ENCODE results near the gene DNAJC17. TPM values are rescaled to one million over a fixed set of nuclear protein-coding genes. Genes with fewer than 3 reads are reported as not detected.

The DNAJC17 gene
- total and polyA plus RNA-seq, 2 of the 13 experiments (the other 11 are each of a cell fraction or from before 2014, with no cell fraction given): 22.2 to 26.5 TPM

DNA sequence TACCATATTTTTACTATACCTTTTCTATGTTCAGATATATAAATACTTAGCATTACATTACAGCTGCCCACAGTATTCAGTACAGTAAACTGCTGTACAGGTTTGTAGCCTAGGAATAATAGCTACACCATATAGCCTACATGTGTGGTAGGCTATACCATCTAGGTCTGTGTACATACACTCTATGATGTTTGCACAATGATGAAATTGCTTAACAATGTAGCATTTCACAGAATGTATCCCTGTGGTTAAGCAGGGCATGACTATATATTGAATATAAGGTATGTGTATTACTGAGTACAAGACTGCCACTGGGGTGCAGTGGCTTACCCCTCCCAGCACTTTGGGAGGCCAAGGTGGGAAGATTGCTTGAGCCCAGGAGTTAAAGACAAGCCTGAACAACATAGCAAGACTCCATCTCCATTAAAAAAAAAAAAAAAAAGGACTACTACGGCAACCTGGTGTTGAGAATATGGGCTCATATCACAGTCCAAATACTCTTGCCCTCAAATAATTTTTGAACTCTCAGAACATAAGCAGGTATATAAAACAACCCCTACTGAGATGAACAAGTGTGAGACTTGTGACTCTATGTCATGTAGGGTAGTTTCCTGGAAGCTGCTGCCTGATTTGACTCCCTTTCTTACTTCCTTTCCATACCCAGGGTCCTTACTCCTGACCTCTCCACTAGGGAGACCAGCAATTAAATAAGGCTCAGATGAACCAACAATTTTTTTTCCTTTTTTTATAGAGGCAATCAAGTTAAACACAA, 16.5 kb upstream of the DNAJC17 start (continued):
- TF ChIP-seq, protein P1, sequence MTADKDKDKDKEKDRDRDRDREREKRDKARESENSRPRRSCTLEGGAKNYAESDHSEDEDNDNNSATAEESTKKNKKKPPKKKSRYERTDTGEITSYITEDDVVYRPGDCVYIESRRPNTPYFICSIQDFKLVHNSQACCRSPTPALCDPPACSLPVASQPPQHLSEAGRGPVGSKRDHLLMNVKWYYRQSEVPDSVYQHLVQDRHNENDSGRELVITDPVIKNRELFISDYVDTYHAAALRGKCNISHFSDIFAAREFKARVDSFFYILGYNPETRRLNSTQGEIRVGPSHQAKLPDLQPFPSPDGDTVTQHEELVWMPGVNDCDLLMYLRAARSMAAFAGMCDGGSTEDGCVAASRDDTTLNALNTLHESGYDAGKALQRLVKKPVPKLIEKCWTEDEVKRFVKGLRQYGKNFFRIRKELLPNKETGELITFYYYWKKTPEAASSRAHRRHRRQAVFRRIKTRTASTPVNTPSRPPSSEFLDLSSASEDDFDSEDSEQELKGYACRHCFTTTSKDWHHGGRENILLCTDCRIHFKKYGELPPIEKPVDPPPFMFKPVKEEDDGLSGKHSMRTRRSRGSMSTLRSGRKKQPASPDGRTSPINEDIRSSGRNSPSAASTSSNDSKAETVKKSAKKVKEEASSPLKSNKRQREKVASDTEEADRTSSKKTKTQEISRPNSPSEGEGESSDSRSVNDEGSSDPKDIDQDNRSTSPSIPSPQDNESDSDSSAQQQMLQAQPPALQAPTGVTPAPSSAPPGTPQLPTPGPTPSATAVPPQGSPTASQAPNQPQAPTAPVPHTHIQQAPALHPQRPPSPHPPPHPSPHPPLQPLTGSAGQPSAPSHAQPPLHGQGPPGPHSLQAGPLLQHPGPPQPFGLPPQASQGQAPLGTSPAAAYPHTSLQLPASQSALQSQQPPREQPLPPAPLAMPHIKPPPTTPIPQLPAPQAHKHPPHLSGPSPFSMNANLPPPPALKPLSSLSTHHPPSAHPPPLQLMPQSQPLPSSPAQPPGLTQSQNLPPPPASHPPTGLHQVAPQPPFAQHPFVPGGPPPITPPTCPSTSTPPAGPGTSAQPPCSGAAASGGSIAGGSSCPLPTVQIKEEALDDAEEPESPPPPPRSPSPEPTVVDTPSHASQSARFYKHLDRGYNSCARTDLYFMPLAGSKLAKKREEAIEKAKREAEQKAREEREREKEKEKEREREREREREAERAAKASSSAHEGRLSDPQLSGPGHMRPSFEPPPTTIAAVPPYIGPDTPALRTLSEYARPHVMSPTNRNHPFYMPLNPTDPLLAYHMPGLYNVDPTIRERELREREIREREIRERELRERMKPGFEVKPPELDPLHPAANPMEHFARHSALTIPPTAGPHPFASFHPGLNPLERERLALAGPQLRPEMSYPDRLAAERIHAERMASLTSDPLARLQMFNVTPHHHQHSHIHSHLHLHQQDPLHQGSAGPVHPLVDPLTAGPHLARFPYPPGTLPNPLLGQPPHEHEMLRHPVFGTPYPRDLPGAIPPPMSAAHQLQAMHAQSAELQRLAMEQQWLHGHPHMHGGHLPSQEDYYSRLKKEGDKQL (CRISPR knock-in tag; IDR thresholded peaks at IDR 0.05; ENCODE audit: low read depth): peak; percentile 81; the same call in 1 of the 2 replicates
- peak; percentile 78; the same call in 1 of the 2 replicates for TF ChIP-seq CBFB (CRISPR knock-in tag; IDR thresholded peaks at IDR 0.05)
- TF ChIP-seq PRMT3 (CRISPR knock-in tag; IDR thresholded peaks at IDR 0.05; ENCODE audit: borderline replicate concordance, low read depth): no peak
- TF ChIP-seq MLLT10 (CRISPR knock-in tag; IDR thresholded peaks at IDR 0.05): no peak
- 0 out of 2 replicates have a peak, but pooled peaks have one; percentile 59 for TF ChIP-seq FOXA1 (IDR thresholded peaks at IDR 0.05)
- peak; percentile 98 for TF ChIP-seq FOXA1 (CRISPR knock-in tag; IDR thresholded peaks at IDR 0.05)
- TF ChIP-seq, protein P2, sequence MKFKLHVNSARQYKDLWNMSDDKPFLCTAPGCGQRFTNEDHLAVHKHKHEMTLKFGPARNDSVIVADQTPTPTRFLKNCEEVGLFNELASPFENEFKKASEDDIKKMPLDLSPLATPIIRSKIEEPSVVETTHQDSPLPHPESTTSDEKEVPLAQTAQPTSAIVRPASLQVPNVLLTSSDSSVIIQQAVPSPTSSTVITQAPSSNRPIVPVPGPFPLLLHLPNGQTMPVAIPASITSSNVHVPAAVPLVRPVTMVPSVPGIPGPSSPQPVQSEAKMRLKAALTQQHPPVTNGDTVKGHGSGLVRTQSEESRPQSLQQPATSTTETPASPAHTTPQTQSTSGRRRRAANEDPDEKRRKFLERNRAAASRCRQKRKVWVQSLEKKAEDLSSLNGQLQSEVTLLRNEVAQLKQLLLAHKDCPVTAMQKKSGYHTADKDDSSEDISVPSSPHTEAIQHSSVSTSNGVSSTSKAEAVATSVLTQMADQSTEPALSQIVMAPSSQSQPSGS (CRISPR knock-in tag; IDR thresholded peaks at IDR 0.05): peak; percentile 84
- no peak for TF ChIP-seq NFIC (IDR thresholded peaks at IDR 0.05; ENCODE audit: low read length)
- TF ChIP-seq MZF1 (CRISPR knock-in tag; IDR thresholded peaks at IDR 0.05; ENCODE audit: borderline replicate concordance): no peak
- TF ChIP-seq, protein P3, sequence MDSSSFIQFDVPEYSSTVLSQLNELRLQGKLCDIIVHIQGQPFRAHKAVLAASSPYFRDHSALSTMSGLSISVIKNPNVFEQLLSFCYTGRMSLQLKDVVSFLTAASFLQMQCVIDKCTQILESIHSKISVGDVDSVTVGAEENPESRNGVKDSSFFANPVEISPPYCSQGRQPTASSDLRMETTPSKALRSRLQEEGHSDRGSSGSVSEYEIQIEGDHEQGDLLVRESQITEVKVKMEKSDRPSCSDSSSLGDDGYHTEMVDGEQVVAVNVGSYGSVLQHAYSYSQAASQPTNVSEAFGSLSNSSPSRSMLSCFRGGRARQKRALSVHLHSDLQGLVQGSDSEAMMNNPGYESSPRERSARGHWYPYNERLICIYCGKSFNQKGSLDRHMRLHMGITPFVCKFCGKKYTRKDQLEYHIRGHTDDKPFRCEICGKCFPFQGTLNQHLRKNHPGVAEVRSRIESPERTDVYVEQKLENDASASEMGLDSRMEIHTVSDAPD (CRISPR knock-in tag; IDR thresholded peaks at IDR 0.05): 0 out of 2 replicates have a peak, but pooled peaks have one; percentile 51
- TF ChIP-seq, protein P4, sequence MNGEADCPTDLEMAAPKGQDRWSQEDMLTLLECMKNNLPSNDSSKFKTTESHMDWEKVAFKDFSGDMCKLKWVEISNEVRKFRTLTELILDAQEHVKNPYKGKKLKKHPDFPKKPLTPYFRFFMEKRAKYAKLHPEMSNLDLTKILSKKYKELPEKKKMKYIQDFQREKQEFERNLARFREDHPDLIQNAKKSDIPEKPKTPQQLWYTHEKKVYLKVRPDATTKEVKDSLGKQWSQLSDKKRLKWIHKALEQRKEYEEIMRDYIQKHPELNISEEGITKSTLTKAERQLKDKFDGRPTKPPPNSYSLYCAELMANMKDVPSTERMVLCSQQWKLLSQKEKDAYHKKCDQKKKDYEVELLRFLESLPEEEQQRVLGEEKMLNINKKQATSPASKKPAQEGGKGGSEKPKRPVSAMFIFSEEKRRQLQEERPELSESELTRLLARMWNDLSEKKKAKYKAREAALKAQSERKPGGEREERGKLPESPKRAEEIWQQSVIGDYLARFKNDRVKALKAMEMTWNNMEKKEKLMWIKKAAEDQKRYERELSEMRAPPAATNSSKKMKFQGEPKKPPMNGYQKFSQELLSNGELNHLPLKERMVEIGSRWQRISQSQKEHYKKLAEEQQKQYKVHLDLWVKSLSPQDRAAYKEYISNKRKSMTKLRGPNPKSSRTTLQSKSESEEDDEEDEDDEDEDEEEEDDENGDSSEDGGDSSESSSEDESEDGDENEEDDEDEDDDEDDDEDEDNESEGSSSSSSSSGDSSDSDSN (CRISPR knock-in tag; IDR thresholded peaks at IDR 0.05): no peak
- 0 out of 2 replicates have a peak, but pooled peaks have one; percentile 33 for TF ChIP-seq ZNF614 (CRISPR knock-in tag; IDR thresholded peaks at IDR 0.05; ENCODE audit: borderline replicate concordance)
- peak; percentile 66; the same call in 1 of the 2 replicates for TF ChIP-seq JUND (CRISPR knock-in tag; IDR thresholded peaks at IDR 0.05)
- no peak for TF ChIP-seq IRX3 (CRISPR knock-in tag; IDR thresholded peaks at IDR 0.05; ENCODE audit: borderline replicate concordance, low read depth)
- TF ChIP-seq, protein P5, sequence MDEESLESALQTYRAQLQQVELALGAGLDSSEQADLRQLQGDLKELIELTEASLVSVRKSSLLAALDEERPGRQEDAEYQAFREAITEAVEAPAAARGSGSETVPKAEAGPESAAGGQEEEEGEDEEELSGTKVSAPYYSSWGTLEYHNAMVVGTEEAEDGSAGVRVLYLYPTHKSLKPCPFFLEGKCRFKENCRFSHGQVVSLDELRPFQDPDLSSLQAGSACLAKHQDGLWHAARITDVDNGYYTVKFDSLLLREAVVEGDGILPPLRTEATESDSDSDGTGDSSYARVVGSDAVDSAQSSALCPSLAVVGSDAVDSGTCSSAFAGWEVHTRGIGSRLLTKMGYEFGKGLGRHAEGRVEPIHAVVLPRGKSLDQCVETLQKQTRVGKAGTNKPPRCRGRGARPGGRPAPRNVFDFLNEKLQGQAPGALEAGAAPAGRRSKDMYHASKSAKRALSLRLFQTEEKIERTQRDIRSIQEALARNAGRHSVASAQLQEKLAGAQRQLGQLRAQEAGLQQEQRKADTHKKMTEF (CRISPR knock-in tag; IDR thresholded peaks at IDR 0.05): 0 out of 2 replicates have a peak, but pooled peaks have one; percentile 38
- TF ChIP-seq ZNF441 (CRISPR knock-in tag; IDR thresholded peaks at IDR 0.05; ENCODE audit: borderline replicate concordance): no peak

All from HepG2 (cell line).